Astrocyte of the cerebellum (primary cell): ENCODE results near the gene SSBP4.
"Not testable (repeated sequence)": the region's sequence is repeated elsewhere in the genome, so short reads cannot be mapped to it uniquely, and the experiment has no call there.

Source experiments
- DNase-seq: peaks from one replicate; pipeline ENCODE4 v3.0.0-alpha.2; 2011; ENCODE audit warnings: low read depth
- H3K4me3 ChIP-seq: 2 replicates; pipeline ENCODE4 v1.5.1; 2011; ENCODE audit warnings: mild to moderate bottlenecking, low read depth, low read length, moderate library complexity
- in situ Hi-C: cut with HindIII; loops from 2 replicates; pipeline ENCODE4 v1.10.0; 2017; ENCODE audit warnings: low sequenced_read_pairs
- TF ChIP-seq, protein P1 (sequence below): IDR thresholded peaks from 2 replicates; pipeline ENCODE4 v1.5.1; 2012; ENCODE audit warnings: low read length, low read depth, moderate library complexity, mild to moderate bottlenecking; ENCODE audit errors: missing control alignments

SSBP4 gene

DNA sequence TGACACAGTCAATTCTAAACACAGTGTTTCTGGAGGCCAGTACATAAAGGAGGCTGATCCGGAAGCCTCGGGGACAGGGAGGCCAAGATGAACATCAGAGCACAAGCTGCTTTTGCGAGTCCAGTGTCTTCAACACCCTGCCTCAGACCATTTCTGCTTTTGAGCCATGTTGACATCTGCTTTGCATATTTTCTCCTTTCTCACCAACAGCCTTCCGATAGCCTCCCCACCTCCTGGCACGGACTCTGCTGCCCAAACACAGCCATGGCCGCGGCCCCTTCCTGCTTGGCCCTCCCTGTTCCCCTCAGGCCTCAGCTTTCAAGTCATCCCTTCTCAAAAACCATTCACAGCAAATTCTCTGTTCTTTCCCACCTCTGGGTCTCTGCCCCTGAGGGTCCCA is 25.4 kb upstream of the SSBP4 start:
- no peak overlapping the region for H3K4me3 ChIP-seq
- DNase-seq = no peak
- TF ChIP-seq, protein P1, sequence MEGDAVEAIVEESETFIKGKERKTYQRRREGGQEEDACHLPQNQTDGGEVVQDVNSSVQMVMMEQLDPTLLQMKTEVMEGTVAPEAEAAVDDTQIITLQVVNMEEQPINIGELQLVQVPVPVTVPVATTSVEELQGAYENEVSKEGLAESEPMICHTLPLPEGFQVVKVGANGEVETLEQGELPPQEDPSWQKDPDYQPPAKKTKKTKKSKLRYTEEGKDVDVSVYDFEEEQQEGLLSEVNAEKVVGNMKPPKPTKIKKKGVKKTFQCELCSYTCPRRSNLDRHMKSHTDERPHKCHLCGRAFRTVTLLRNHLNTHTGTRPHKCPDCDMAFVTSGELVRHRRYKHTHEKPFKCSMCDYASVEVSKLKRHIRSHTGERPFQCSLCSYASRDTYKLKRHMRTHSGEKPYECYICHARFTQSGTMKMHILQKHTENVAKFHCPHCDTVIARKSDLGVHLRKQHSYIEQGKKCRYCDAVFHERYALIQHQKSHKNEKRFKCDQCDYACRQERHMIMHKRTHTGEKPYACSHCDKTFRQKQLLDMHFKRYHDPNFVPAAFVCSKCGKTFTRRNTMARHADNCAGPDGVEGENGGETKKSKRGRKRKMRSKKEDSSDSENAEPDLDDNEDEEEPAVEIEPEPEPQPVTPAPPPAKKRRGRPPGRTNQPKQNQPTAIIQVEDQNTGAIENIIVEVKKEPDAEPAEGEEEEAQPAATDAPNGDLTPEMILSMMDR = no peak
- in situ Hi-C loops = no loop called here

DNA sequence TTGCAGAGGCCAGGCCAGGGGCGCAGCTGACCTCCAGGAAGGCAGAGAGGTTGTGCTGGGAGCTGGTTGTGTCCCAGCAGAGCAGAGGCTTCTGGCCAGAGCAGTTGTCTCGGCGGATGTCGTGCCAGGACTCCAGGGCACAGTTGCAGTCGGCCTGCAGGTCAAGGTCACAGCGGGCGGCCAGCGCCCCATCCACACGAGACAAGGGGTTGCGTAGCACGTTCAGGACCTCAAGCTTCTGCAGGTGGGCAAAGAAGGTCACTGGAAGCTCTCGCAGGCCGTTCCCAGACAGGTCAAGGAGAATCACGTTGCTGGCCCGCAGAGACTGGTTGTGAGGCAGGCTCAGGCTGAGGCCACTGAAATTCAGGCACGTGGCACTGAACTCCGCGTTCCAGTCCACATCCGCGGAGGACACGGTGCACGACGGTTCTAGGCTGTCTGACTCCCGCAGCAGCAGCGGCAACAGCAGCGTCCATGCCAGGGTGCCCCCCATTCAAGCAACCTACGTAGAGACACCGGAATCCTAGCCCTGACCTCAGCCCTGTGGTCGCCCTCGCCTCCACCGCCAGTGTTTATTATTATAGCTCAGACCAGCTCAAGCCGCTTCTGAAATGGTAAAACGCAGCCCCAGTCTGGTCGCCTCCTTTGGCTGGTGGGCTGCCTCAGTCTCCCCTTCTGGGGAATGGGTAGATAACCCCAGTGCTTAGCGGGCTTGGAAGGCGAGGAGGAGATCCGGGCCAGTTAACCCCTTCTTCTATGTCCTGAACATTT is 22.5 kb upstream of the SSBP4 start:
- H3K4me3 ChIP-seq = no peak overlapping the region
- in situ Hi-C loops = no loop called here
- TF ChIP-seq, protein P1 = no peak
- no peak for DNase-seq

DNA sequence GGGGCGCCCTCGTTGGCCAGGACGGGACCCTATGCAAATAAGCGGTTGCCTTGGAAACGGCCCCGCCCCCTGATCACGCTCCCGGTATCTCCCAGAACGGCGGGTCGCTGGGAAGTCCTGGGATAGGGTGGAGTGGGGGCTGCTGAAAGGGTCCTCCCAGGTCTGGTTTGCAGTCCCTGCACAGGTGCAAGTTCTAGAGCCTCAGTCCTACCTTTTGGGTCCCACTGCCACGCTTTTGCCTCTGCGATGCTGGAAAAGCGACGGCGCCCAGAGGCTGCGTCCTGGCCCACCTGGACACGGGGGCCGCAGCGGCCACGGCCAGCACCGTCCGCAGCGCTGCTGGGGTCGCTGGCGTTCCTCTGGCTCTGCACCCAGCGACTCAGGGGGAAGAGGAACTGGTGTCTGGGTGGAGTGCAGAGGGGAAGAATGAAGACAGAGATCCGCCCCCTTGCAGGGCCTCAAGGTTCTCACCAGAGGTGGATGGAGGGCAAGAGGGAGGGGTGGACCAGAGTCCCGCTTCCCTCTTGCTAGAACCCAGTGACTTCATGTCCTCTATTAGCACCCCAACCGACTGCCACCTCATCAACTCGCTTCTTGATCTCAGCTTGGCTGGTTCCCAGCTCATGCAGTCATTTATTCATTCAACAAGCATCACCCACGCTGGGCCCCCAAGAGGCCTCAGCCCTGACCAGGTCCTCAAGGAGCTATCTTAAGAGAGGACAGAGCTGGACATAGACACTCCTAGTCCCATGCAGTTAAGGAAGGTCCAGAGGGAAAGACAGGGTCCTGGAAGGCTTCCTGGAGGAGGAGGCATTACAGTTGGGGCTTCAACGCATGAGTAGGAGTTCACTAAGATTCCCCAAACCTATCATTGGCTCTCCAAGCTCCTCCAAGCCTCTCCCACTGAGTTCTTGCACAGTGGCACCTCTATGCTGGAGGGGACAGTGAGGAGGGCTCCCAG is 21.7 kb upstream of the SSBP4 start, which contains the start of gene LRRC25:
LRRC25 (minus strand) TSS at position 381 of the 961 bp plus-strand sequence. CDS start 659 bp downstream, outside the sequence.
- DNase-seq = no peak
- no peak within 1 kb of the TSS for H3K4me3 ChIP-seq
- in situ Hi-C loops = no loop called here
- TF ChIP-seq, protein P1 = no peak

DNA sequence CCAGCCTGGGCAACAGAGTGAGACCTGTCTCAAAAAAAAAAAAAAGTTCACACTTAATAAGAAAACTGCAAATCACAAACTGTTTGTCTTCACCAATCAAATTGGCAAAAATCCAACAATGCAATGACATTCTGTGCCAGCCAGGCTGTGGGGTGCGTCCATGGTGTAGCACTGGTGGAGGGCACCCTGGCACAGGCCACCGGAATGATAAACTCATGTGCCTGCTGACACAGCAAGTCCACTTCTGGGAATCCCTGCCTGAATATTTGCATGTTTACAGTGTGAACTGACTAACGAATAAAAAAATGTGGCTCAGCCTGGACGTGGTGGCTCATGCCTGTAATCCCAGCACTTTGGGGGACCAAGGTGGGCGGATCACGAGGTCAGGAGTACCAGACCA is 20.2 kb upstream of the SSBP4 start:
- no peak for DNase-seq
- TF ChIP-seq, protein P1 = no peak
- no peak overlapping the region for H3K4me3 ChIP-seq
- in situ Hi-C loops = no loop called here

DNA sequence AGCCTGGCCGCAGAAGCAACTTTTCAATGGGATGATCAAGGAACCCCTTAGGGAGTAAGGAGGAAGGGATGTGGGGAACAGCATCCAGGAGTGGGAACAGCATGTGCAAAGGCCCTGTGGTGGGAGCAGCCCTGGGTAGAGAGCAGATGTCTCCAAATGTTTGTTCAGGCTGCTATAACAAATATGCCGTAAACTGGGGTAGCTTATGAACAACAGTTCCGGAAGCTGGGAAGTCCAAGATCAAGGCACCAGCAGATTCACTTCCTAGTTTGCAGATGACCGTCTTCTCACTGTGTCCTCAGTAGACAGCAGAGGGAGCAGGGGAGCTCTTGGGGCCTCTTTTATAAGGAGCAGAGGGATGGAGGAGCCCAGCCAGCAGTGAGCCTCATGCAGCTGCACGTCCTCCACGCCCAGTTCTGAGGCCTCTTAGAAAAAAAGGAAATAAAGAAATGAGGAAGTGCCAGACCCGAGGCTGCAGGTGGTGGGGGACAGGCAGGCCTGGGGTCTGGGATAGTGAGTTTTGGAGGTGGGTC is 17.6 kb upstream of the SSBP4 start:
- no peak overlapping the region for H3K4me3 ChIP-seq
- TF ChIP-seq, protein P1 = peak; percentile 52
- in situ Hi-C loops = no loop called here
- DNase-seq = no peak

DNA sequence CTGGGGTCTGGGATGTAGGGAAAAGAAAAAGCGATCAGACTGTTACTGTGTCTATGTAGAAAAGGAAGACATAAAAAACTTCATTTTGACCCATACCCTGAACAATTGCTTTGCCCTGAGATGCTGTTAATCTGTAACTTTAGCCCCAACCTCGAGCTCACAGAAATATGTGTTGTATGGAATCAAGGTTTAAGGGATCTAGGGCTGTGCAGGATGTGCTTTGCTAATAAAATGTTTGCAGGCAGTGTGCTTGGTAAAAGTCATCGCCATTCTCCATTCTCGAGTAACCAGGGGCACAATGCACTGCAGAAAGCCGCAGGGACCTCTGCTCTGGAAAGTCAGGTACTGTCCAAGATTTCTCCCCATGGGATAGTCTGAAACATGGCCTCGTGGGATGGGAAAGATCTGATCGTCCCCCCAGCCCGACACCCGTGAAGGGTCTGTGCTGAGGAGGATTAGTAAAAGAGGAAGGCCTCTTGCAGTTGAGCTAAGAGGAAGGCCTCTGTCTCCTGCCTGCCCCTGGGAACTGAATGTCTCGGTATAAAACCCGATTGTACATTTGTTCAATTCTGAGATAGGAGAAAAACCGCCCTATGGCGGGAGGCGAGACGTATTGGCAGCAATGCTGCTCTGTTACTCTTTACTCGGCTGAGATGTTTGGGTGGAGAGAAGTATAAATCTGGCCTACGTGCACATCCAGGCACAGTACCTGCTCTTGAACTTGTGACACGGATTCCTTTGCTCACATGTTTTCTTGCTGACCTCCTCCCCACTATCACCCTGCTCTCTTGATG is 16.5 kb upstream of the SSBP4 start:
- H3K4me3 ChIP-seq, in situ Hi-C loops, DNase-seq: not testable (repeated sequence)

DNA sequence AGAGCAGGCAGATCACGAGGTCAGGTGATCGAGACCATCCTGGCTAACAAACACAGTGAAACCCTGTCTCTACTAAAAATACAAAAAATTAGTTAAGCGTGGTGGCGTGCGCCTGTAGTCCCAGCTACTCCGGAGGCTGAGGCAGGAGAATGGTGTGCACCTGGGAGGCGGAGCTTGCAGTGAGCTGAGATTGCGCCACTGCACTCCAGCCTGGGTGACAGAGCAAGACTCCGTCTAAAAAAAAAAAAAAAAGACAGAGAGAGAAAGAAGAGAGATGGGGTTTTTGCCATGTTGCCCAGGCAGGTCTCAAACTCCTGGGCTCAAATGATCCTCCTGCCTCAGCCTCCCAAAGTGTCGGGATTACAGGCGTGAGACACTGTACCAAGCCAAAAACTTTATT is 13.4 kb upstream of the SSBP4 start:
- DNase-seq, in situ Hi-C loops, H3K4me3 ChIP-seq: not testable (repeated sequence)
